GM12875 (cell line): ENCODE measurements around the gene TRAM2.

ENCODE experiments used
- H3K4me3 ChIP-seq: one replicate; pipeline ENCODE4 v1.5.1; 2011; ENCODE audit warnings: low read depth, low read length, control low read depth
- TF ChIP-seq, protein P1 (sequence below): IDR thresholded peaks from 2 replicates; pipeline ENCODE4 v1.5.1; 2011; ENCODE audit warnings: low read depth, mild to moderate bottlenecking, control low read depth, inconsistent platforms, low read length, moderate library complexity, borderline replicate concordance; ENCODE audit not compliant: insufficient read depth

Gene TRAM2

DNA sequence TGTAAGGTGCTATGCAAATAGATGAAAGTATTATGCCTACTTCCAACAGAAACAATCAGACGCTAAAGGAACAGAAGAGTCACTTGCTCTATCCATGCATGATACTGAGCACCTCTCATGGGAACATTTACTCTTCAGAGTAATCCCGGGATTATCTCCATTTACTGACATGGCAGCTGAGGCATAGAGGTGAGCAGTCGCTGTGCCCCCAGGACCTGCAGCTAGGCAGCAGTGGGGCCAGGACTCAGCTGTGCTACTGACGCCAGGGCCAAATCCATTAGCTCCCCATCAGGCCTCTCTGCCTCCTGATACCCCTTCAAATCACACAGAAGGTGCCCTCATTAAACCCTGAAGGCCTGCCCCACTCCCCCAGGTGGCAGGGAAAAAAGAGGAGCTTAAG, 51.9 kb downstream of the TRAM2 start:
- TF ChIP-seq, protein P1, sequence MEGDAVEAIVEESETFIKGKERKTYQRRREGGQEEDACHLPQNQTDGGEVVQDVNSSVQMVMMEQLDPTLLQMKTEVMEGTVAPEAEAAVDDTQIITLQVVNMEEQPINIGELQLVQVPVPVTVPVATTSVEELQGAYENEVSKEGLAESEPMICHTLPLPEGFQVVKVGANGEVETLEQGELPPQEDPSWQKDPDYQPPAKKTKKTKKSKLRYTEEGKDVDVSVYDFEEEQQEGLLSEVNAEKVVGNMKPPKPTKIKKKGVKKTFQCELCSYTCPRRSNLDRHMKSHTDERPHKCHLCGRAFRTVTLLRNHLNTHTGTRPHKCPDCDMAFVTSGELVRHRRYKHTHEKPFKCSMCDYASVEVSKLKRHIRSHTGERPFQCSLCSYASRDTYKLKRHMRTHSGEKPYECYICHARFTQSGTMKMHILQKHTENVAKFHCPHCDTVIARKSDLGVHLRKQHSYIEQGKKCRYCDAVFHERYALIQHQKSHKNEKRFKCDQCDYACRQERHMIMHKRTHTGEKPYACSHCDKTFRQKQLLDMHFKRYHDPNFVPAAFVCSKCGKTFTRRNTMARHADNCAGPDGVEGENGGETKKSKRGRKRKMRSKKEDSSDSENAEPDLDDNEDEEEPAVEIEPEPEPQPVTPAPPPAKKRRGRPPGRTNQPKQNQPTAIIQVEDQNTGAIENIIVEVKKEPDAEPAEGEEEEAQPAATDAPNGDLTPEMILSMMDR = no peak
- H3K4me3 ChIP-seq = no peak overlapping the region

DNA sequence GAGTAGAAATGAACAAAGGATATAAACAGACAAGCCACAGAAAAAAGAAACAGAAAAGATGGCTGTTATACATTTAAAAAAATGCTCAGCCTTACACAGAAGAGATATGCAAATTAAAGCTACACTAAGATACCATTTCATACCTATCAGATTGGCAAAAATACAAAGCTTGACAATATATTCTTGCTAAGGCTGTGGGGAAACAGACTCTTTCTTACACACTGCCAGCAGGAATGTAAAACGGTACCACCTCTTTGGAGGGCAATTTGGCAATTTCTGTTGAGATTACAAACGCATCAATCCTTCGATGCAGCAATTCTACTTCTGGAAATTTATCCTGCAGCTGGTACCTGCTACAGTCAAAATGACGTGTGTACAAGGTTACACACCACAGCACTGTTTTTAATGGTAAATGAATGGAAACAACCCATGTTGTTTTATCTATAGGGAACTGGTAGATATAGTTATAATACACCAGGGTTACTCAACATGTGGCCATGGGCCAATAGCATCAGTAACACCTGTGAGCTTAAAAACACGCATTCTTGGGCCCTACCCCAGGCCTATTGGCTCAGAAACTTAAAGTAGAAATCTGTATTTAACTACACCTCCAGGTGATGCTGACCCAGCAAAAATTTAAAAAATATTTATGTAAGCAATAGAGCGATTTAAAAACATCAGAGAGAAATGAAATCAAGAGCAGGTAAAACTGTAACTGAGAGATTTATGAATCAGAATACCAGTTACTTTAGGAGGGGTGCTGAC, 53.3 kb downstream of the TRAM2 start:
- TF ChIP-seq, protein P1 = no peak
- no peak overlapping the region for H3K4me3 ChIP-seq

DNA sequence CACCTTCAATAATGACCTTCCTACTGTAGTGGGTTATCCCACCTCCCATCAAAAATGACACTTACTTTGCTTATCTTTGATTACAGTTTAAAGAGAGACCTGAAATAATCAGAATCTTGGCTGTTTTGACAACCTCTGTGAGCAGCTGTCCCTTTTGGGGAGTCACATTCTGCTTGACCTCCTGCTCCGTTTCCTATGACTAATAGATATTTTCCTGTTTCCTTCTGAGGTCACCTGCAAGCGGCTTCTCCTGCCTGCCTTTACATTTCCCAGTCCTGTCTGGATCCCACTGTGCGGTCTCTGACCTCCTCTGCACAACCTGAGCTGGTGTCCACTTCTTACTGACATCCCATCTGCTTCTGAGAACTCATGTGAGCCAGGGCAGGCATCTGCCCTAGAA, 54.2 kb downstream of the TRAM2 start:
- no peak overlapping the region for H3K4me3 ChIP-seq
- TF ChIP-seq, protein P1 = no peak

DNA sequence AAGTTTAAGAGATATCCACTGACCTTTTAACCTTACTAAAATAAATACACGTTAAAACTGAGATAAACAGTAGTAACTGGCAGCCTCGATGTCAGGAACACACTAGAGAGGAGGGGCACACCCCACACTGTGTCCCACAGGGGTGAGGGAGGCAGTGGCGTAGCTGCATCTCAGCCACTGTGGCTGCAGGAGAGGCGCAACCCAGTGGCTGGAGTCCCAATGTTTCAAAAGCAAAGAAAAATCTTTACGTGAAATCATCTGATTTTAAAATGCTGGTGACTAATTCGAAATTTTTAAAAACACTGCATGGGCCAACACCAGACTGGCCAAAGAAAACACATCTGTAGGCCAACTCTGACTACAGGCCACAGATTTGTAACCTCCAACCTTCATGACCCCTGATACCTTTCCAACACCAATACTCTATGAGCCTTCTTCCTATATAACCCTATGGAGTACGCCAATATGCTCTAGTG, 54.7 kb downstream of the TRAM2 start:
- TF ChIP-seq, protein P1 = no peak
- H3K4me3 ChIP-seq = no peak overlapping the region

DNA sequence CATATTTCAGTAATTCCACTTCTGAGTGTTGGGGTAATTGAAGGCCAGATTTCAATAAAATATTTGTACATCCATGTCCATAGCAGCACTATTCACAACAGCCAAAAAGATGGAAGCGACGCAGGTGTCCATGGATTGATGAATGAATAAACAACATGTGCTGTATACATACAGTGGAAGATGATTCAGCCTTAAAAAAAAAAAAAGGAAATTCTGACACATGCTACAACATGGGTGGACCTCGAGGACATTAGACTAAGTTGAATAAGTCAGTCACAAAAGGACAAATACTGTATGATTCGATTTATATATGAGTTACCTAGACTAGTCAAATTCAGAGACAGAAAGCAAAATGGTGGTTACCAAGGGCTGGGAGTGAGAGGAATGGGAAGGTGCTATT, 57.2 kb downstream of the TRAM2 start:
- H3K4me3 ChIP-seq = no peak overlapping the region
- TF ChIP-seq, protein P1 = no peak

DNA sequence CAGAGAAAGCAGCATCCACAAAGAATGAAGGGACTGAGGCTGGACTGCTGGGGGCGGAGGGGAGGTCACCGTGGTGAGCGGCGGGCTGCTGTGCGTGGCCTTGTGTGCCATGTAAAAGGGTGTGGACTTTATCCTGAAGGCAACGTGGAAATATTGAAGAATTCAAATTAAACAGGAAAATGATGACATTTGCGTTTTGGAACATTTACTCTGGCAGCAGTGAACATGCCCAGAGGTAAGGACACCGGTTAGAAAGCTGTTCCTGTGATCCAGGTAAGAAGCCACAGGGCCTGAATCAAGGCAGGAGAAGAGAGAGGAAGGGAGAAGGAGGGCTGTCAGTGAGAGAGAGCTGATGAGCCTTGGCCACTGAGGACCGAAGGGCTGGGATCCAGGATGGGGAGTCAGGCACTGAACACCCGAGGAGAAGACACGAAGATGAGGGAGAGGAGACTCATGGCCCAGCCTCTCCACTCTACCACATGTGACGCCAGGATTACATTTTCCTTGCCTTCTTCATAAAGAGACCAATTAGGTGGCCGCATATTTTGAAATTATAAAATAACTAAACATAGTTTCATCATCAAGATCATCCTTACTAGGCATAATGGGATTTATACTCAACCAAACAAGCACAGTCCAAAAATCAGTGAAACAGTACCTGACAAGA, 58.4 kb downstream of the TRAM2 start:
- TF ChIP-seq, protein P1 = no peak
- H3K4me3 ChIP-seq = no peak overlapping the region
